CD4-positive, alpha-beta T cell (primary cell): ENCODE data around the gene GPSM1. TPM values are rescaled to one million over a fixed set of nuclear protein-coding genes. Genes with fewer than 3 reads are reported as not detected.

Experiments
- ATAC-seq: fragments of 200-7000 bp; cut with Tn5 transposase; one replicate; pipeline ENCODE4 v1.10.0; 2022; ENCODE audit warnings: mild to moderate bottlenecking; ENCODE audit not compliant: poor library complexity
- CTCF ChIA-PET: fragments of 350-600 bp; sonication (Branson Sonifier 250); formaldehyde crosslinking; loops from one replicate; lab custom pipeline; 2021; ENCODE audit warnings: antibody characterized with exemption, inconsistent platforms; lab: Charles Lee
- POLR2A ChIA-PET: fragments of 350-600 bp; sonication (Branson Sonifier 250); formaldehyde crosslinking; loops from one replicate; lab custom pipeline; 2021; ENCODE audit warnings: antibody characterized with exemption, inconsistent platforms; lab: Charles Lee
- DNase-seq, 14 experiments: peaks; one replicate each; pipeline ENCODE4 v3.0.0-alpha.2; 2013 to 2020; ENCODE audit warnings: mixed read lengths in 2 of 14
- H3K27ac ChIP-seq, 2 donors: one replicate each; pipeline versions ENCODE4 v1.5.1 to v1.7.0; 2013; ENCODE audit warnings: low read length in 2 of 2, low read depth in 1 of 2, mild to moderate bottlenecking in 1 of 2
- H3K27me3 ChIP-seq, 2 experiments: 1 replicate in 1 of 2; 2 replicates in 1 of 2; pipeline versions ENCODE4 v1.6.1 to v1.7.0; 2013; ENCODE audit warnings: low read length in 2 of 2, control low read depth in 1 of 2, mild to moderate bottlenecking in 1 of 2, moderate library complexity in 1 of 2; ENCODE audit not compliant: insufficient read depth in 2 of 2, control insufficient read depth in 1 of 2
- H3K36me3 ChIP-seq: one replicate; pipeline ENCODE4 v1.6.1; 2013; ENCODE audit warnings: low read length, control low read depth; ENCODE audit not compliant: insufficient read depth
- H3K4me1 ChIP-seq: one replicate; pipeline ENCODE4 v1.6.1; 2013; ENCODE audit warnings: low read length, control low read depth; ENCODE audit not compliant: insufficient read depth
- H3K4me3 ChIP-seq: one replicate; pipeline ENCODE4 v1.5.1; 2013; ENCODE audit warnings: mild to moderate bottlenecking, low read length, moderate library complexity
- H3K9me3 ChIP-seq, 2 experiments: 1 replicate in 1 of 2; 2 replicates in 1 of 2; pipeline versions ENCODE4 v1.6.1 to v1.7.0; 2013; ENCODE audit warnings: low read length in 2 of 2, mild to moderate bottlenecking in 2 of 2, control low read depth in 1 of 2, moderate library complexity in 1 of 2; ENCODE audit not compliant: control insufficient read depth in 1 of 2, insufficient read depth in 1 of 2
- H3K27ac Mint-ChIP-seq: one replicate; pipeline ENCODE4 v1.8.0; 2020; ENCODE audit warnings: mixed read lengths
- H3K27me3 Mint-ChIP-seq: one replicate; pipeline ENCODE4 v1.8.0; 2021; ENCODE audit warnings: mixed read lengths
- H3K36me3 Mint-ChIP-seq: one replicate; pipeline ENCODE4 v1.8.0; 2021; ENCODE audit warnings: low read depth, mixed read lengths
- H3K4me1 Mint-ChIP-seq: one replicate; pipeline ENCODE4 v1.8.0; 2021; ENCODE audit warnings: low read depth, mixed read lengths
- H3K4me3 Mint-ChIP-seq: one replicate; pipeline ENCODE4 v1.8.0; 2020; ENCODE audit warnings: mild to moderate bottlenecking, mixed read lengths
- H3K9me3 Mint-ChIP-seq: one replicate; pipeline ENCODE4 v1.8.0; 2020; ENCODE audit warnings: mixed read lengths
- CTCF ChIP-seq: fragments of 200-600 bp; IDR thresholded peaks from one replicate; pipeline ENCODE4 v1.8.0; 2022; ENCODE audit warnings: antibody characterized with exemption, mild to moderate bottlenecking
- intact Hi-C, 2 experiments: fragments of 100-400 bp; cut with DNase I in 1 of 2; cut with micrococcal nuclease in 1 of 2; formaldehyde crosslinking; loops; one replicate each; pipeline versions ENCODE4 v1.15.1 to v1.9.0; 2023 to 2025; cut with DNase I, micrococcal nuclease
- total RNA-seq, 174 experiments: library from RNA in 2 of 174; stranded (reverse) in 2 of 174; gene quantifications; one replicate each; pipeline ENCODE4 v1.2.3 and lab custom pipeline; 2021 to 2026

GPSM1 gene
- total RNA-seq, 2 experiments from 2014 or later, result 7.7 to 8.6 TPM

- no peak for DNase-seq
- no peaks in the 10 kb centered on the region for H3K27me3 ChIP-seq
- CTCF ChIA-PET, result no interaction called here
- Mint-ChIP-seq H3K9me3 (no peaks in the 10 kb centered on the region), H3K27me3 (no peaks in the 10 kb centered on the region), H3K27ac (no peak overlapping the region), H3K36me3 (no peaks in the 10 kb centered on the region), H3K4me1 (no peaks in the 10 kb centered on the region), H3K4me3 (no peak overlapping the region)
- no peak overlapping the region for H3K4me3 ChIP-seq
- no peaks in the 10 kb centered on the region for H3K36me3 ChIP-seq
- no peak for TF ChIP-seq CTCF
- intact Hi-C loops, result no loop called here
- POLR2A ChIA-PET, result no interaction called here
- no peak overlapping the region for H3K27ac ChIP-seq
- H3K9me3 ChIP-seq, result no peaks in the 10 kb centered on the region
- H3K4me1 ChIP-seq, result peaks cover 4% of the 10 kb centered on the region
- ATAC-seq, result no peak
Measured at GRCh38 chr9:136339958-136340310, 12.6 kb downstream of the GPSM1 start.

GRCh38 chr9:136340356-136341041 lies 13.2 kb downstream of the GPSM1 start:
- Mint-ChIP-seq H3K4me3 (no peak overlapping the region), H3K9me3 (no peaks in the 10 kb centered on the region), H3K36me3 (no peaks in the 10 kb centered on the region), H3K27ac (no peak overlapping the region), H3K27me3 (no peaks in the 10 kb centered on the region), H3K4me1 (no peaks in the 10 kb centered on the region)
- Histone ChIP-seq H3K4me1 (peaks cover 4% of the 10 kb centered on the region), H3K4me3 (no peak overlapping the region), H3K36me3 (no peaks in the 10 kb centered on the region), H3K27ac (no peak overlapping the region), H3K27me3 (no peaks in the 10 kb centered on the region), H3K9me3 (no peaks in the 10 kb centered on the region)
- POLR2A ChIA-PET, result no interaction called here
- CTCF ChIA-PET, result no interaction called here
- DNase-seq, result no peak
- intact Hi-C loops, result no loop called here
- no peak for TF ChIP-seq CTCF
- no peak for ATAC-seq

GRCh38 chr9:136341042-136341655 lies 13.8 kb downstream of the GPSM1 start:
- no peaks in the 10 kb centered on the region for H3K36me3 ChIP-seq
- Mint-ChIP-seq H3K9me3 (no peaks in the 10 kb centered on the region), H3K36me3 (no peaks in the 10 kb centered on the region), H3K27ac (no peak overlapping the region), H3K27me3 (no peaks in the 10 kb centered on the region), H3K4me1 (no peaks in the 10 kb centered on the region), H3K4me3 (no peak overlapping the region)
- TF ChIP-seq CTCF, result no peak
- CTCF ChIA-PET, result no interaction called here
- H3K27ac ChIP-seq, result no peak overlapping the region
- intact Hi-C loops, result no loop called here
- POLR2A ChIA-PET, result no interaction called here
- no peak overlapping the region for H3K4me3 ChIP-seq
- peaks cover 4% of the 10 kb centered on the region for H3K4me1 ChIP-seq
- no peak for ATAC-seq
- DNase-seq, result no peak
- H3K9me3 ChIP-seq, result no peaks in the 10 kb centered on the region
- H3K27me3 ChIP-seq, result no peaks in the 10 kb centered on the region
